Prostate gland (tissue), 2 donors: Measurements from ENCODE around the gene UBE2E1.

Experiments used
- CTCF ChIP-seq, 4 experiments: fragments of 200-600 bp in 2 of 4; fragments of 450-650 bp in 2 of 4; sonication (generic) in 2 of 4; IDR thresholded peaks; 1 replicate in 3 of 4; 2 replicates in 1 of 4; pipeline ENCODE4 v1.5.1; 2016 to 2019; ENCODE audit warnings: antibody characterized with exemption in 4 of 4, mild to moderate bottlenecking in 2 of 4, moderate library complexity in 2 of 4
- POLR2AphosphoS5 ChIP-seq: sonication (generic); formaldehyde crosslinking; IDR thresholded peaks from one replicate; pipeline ENCODE4 v1.6.1; 2017; ENCODE audit warnings: antibody characterized with exemption

DNA sequence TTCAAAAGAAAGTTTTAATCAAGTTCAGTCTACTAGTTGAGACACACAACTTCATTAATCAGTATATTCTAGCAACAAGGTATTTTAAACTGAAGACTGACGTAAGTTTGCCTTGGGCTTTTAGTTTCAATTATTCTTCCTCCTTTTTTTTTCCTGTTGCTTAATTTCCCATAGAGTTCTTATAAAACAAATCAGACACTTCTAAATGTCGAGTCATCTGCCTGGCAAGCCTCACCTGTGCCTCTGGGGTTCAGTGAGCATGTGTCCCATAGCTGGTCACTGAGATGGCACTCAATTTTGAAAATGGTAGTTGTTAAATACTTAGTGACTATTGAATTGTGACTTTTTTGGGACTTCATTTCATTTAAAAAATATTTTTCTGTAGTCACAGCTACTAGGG is 83.6 kb downstream of the UBE2E1 start:
- no peak for TF ChIP-seq CTCF (IDR thresholded peaks at IDR 0.05)
- TF ChIP-seq POLR2AphosphoS5: no peak
